NCI-H1092 treated with DMSO at 0.1 percent for 48 hours (cell line): Measurements from ENCODE around the gene MMP14.
"Not testable (repeated sequence)": the region's sequence is repeated elsewhere in the genome, so short reads cannot be mapped to it uniquely, and the experiment has no call there.

Experiments
- DNase-seq: peaks from one replicate; lab custom pipeline; 2025; lab: John Stamatoyannopoulos, UW

Gene MMP14

DNA sequence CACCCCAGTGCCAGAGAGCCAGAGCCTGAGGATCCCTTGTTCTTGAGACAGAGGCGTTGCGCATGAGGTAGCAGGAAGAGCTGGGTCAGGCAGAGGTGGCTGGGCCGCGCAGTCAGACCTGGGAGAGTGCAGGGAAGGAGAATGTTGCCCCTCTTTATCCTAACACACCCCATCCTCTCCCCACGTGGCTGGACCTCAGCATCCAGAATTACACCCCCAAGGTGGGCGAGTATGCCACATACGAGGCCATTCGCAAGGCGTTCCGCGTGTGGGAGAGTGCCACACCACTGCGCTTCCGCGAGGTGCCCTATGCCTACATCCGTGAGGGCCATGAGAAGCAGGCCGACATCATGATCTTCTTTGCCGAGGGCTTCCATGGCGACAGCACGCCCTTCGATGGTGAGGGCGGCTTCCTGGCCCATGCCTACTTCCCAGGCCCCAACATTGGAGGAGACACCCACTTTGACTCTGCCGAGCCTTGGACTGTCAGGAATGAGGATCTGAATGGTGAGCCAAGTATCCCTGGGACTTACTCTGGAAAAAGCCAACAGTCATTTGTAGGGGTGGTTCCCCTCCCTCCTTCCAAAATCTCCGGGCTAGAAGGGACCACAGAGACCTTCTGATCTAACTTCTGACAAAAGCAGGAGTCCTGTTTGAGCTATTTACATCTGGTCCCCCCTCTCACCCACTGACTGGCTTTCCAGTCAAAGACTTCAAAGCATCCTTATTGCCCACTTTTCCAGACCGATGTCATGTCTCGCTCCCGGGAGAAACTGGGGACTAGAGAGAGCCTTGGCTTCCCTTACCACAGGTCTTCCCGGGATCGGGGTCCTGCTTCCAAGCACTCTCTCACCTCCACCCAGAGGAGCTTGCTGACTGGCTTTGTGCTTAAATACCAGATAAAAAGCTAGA lies 6.1 kb downstream of the MMP14 start:
- DNase-seq = no peak

DNA sequence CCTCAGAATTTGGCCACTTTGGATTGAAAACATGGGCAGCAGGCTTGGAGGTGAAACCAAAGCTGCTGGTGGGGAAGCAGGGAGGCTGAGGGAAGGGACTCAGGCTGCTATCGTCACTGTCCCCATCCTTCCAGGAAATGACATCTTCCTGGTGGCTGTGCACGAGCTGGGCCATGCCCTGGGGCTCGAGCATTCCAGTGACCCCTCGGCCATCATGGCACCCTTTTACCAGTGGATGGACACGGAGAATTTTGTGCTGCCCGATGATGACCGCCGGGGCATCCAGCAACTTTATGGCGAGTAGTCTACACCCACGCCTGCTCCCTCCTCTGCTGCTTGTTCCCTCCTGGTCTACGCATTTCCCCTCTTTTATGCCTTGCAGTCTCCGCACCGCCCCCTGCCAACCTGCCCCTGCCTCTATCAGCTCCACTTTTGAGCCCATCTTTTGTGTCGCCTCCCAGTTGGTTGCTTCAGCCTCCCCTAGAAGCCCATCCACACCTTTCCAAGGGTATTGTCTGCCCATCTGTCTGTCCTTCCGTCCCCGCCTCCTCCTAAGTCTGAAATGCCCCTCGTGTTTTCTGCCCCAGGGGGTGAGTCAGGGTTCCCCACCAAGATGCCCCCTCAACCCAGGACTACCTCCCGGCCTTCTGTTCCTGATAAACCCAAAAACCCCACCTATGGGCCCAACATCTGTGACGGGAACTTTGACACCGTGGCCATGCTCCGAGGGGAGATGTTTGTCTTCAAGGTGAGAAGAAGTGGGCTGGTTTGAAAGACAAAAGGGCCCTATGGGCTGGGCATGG lies 6.9 kb downstream of the MMP14 start:
- DNase-seq = no peak

DNA sequence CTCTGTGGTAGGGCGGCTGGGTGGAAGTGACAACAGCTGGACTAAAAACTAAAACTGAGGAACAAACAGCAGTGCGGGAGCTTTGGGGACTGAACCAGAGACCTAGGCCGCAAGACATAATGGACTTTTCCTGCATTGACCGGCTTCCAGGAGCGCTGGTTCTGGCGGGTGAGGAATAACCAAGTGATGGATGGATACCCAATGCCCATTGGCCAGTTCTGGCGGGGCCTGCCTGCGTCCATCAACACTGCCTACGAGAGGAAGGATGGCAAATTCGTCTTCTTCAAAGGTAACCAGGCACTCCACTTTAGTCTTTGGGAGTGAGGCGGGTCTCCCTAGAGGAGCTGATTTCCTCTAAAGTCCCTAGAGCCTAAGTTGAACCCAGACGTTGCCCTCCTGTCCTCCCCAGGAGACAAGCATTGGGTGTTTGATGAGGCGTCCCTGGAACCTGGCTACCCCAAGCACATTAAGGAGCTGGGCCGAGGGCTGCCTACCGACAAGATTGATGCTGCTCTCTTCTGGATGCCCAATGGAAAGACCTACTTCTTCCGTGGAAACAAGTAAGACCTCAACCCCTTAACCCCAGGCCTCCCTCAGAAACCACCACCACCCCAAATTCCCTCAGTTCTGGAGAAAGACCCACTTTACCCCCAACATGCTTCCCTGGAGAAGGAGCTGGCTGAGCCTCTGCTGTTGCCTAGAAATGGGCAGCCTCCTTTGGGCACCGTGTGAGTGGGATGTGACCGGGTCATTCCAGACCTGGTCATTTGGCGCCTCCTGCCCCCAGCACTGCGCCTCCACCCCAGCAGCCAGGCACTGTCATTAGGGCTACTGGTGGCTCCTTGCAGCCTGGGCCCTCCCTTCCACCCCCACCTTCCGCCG lies 8.1 kb downstream of the MMP14 start:
- DNase-seq = no peak

DNA sequence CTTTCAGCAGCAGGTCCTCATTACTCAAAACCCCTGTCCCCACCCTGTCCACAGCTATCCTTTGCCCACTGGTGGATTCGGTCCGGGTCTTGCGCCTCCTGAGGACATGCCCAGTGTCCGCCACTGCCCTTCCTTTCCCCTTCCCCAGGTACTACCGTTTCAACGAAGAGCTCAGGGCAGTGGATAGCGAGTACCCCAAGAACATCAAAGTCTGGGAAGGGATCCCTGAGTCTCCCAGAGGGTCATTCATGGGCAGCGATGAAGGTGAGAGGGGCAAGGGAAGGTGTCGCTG lies 8.7 kb downstream of the MMP14 start:
- no peak for DNase-seq

DNA sequence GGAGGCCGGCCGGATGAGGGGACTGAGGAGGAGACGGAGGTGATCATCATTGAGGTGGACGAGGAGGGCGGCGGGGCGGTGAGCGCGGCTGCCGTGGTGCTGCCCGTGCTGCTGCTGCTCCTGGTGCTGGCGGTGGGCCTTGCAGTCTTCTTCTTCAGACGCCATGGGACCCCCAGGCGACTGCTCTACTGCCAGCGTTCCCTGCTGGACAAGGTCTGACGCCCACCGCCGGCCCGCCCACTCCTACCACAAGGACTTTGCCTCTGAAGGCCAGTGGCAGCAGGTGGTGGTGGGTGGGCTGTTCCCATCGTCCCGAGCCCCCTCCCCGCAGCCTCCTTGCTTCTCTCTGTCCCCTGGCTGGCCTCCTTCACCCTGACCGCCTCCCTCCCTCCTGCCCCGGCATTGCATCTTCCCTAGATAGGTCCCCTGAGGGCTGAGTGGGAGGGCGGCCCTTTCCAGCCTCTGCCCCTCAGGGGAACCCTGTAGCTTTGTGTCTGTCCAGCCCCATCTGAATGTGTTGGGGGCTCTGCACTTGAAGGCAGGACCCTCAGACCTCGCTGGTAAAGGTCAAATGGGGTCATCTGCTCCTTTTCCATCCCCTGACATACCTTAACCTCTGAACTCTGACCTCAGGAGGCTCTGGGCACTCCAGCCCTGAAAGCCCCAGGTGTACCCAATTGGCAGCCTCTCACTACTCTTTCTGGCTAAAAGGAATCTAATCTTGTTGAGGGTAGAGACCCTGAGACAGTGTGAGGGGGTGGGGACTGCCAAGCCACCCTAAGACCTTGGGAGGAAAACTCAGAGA lies 9.6 kb downstream of the MMP14 start:
- no peak for DNase-seq

DNA sequence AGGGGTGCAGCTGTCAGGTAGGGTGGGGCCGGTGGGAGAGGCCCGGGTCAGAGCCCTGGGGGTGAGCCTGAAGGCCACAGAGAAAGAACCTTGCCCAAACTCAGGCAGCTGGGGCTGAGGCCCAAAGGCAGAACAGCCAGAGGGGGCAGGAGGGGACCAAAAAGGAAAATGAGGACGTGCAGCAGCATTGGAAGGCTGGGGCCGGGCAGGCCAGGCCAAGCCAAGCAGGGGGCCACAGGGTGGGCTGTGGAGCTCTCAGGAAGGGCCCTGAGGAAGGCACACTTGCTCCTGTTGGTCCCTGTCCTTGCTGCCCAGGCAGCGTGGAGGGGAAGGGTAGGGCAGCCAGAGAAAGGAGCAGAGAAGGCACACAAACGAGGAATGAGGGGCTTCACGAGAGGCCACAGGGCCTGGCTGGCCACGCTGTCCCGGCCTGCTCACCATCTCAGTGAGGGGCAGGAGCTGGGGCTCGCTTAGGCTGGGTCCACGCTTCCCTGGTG lies 10.5 kb downstream of the MMP14 start:
- no peak for DNase-seq

DNA sequence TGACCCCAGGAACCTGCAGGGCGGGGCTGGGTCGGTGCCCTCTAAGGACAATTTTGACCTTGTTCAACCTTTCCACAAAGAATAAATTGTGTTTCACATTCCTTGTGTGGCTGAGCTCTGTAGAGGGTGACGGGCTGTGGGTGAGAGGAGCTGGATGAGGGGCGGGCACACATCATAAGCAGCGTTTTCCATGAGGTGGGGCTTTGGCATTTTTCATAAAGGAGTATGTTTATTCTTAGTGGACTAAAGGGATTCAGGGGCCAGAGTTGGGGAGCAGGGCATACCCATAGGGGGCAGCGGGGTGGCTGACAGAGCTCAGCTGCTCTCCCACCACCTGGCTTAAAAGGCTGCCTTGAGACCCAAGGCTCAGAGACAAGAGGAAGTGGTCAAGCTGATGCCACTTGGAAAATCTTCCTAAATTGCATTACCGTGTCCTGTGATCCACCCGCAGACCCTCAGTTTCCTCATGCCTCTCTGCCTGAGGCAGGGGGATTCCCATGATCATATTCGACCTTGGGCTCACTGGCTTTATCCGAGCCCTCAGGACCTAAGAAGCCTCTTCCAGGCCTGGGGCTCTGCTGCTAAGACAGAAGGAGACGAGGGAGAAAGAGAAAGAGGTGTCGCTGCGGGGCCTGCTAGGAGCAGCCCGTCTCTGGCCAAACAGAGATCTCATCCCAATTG lies 11.4 kb downstream of the MMP14 start:
- no peak for DNase-seq

DNA sequence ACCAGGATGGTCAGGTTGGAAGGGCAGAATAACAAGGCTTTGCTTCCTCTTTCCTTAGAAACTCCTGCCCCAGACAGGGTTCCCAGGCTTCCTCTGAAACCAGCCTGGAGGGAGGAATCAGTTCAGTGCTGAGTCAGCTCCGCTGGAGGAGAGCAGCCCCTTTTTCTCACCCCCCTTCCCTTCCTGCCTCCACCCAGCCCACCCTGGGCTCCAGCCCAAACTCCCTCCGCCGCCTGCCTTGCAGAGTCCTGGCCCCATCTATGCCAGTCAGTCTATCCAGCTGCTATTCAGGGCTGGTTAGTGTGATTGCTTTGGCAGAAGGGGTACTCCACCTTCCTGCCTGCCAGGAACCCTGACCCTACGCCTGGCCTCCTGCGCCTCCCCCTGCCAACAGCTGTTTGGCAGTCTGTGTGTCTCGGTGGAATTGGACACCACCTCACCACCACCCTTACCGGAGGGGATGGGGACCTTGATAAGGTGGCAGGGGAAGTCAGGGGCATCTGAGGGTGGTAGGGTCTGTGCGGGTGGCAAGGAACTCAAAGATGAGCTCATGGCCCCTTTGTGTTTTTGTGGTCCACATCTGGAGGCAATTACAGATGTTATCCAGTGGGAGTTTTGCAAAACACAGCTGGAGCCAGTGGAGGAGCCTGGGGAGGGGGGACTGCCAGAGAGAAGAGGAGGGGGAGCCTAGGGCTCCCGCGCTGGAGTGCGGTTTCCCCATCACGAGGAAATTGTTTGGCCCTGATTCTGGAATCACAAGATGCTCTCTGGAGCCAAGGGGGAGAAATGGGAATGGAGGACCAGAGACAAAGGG lies 12.2 kb downstream of the MMP14 start:
- peak; percentile 44 for DNase-seq

DNA sequence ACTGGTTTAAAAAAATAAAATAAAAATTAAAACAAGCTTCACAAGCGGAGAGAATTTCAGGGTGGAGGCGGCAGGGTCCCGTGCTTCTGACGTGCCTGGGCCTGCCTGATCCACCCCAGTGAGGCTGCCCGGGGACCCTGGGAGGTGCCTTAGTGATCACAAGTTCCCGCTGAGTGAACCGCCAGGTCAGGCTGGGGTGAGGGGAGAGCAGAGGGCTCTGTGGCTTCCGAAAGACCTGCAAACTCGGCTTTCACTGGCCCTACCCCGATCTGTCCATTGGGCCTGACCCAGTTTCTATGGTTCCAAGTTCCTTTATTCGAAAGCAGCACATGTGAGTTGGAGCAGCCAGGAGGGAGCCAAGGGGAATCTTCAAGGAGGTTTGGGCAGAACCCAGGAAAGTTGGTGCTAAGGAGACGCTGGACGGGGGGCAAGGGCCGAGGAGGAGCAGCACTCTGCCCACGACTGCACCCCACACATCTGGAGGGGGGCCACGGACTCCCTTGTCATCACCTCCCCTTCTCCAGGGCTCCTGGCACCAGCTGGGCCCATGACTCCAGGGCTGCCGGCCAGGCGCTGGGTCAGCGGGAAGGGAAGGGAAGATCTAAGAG lies 12.9 kb downstream of the MMP14 start:
- no peak for DNase-seq

DNA sequence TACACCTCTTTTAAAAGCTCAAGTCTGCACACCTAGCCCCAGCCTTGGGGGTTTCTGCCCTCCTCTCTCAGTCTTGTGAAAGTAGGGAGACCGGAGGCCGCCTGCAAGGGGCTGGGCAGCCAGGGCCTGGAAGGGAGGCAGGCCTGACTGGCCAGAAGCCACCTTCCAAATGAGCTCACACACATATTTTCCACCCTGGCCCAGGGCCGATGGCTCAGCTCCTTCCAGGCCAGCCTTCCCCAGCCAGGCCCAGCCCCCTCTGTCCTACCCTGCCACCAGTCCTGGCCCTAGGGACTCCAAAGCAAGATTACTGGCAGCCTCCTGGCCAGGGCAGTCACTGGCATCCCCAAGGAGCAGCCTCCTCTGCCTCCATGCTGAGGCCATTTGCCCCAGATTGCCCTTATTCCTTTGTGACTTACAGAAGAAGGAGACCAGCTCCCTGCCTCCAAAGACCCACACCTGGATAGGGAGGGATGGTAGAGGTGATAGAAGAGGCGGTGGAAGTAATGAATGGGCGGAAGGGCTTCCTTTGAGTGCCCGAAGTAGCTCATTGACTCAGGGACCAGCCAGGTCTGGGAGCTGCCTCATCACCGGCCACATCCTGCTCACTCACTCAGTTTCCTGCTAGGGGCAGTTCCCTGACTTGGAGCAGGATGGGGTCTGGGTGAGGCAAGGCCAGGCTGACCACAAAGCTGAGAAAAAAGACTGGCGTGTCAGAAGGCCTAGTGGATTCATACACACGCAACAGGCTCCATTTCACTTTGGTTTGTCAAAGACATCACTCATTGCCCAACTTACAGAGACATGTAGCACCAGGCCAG lies 14.8 kb downstream of the MMP14 start:
- no peak for DNase-seq

DNA sequence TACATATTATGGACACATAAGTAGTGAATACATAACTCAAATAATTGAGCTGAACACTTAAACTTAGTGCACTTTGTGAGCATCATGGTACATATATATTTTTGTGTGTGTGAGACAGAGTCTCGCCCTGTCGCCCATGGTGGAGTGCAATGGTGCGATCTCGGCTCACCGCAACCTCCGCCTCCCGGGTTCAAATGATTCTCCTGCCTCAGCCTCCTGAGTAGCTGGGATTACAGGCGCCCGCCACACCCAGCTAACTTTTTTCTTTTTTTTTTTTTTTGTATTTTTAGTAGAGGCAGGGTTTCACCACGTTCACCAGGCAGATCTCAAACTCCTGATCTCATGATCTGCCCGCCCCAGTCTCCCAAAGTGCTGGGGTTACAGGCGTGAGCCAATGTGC lies 15.8 kb downstream of the MMP14 start:
- not testable (repeated sequence) for DNase-seq

DNA sequence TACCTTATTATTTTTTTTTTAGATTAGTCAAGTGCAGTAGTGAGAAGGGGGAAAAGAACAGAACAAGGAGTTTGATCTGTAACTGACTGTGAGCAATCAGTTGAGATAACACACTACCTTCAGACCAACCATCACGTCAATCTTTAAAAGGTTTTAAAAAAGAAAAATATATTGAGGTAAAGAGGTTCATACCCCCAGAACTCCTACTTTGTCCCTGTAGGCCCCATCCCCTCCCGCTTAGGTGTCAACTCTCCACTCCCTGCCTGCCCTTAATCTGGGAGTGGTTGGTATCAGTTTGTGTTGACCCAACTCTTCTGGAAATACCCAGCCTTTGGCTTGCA lies 16.2 kb downstream of the MMP14 start:
- DNase-seq = no peak

DNA sequence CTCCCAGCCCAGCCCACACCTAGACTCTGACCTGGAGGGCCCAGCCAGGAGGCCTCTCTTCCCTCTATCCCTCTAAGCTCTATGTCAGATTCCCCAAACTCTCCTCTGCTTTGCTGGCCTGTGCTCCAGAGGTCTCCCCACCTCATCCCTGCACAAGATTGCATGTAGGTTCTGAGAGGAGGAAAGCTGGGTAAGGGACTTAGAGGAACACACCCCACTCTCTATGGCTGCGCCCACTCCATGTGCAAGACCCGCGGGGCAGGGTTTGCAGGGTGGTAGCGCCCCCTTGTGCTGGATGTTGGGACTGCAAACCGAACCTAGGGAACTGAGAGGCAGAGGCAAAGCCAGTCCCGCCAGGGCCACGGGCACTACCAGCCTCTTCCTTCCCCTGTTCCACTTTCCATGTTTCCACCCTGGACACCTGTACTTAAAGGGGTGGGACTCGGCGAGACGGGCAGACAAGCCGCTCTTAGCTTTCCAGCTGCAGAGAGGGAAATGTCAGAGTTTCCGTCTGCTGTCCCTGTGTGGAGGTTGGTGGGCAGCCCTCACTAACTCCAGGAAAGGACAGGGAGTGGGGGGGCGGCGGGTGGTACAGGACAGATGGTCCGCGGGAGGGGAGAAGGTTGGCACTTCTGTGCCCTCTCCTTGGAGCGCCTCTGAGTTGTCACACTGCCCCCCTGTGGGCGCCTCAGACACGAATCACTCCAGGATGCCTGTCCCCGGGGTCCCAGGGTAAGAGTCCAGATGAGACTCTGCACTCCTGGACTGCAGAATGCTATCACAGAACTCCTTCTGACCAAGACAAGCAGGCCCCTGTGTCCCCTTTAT lies 16.8 kb downstream of the MMP14 start:
- DNase-seq = peak; percentile 73

DNA sequence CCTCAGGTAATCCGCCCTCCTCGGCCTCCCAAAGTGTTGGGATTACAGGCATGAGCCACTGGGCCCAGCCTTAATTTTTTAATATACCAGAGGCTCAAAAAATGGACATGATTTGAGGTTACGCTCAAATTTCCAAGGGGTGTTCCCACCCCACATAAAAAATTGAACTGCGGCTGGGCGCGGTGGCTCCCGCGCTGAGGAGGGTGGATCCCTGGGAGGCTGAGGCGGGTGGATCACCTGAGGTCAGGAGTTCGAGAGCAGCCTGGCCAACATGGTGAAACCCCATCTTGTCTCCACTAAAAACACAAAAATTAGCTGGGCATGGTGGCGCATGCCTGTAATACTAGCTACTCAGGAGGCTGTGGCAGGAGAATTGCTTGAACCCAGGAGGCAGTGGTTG lies 17.9 kb downstream of the MMP14 start:
- not testable (repeated sequence) for DNase-seq

DNA sequence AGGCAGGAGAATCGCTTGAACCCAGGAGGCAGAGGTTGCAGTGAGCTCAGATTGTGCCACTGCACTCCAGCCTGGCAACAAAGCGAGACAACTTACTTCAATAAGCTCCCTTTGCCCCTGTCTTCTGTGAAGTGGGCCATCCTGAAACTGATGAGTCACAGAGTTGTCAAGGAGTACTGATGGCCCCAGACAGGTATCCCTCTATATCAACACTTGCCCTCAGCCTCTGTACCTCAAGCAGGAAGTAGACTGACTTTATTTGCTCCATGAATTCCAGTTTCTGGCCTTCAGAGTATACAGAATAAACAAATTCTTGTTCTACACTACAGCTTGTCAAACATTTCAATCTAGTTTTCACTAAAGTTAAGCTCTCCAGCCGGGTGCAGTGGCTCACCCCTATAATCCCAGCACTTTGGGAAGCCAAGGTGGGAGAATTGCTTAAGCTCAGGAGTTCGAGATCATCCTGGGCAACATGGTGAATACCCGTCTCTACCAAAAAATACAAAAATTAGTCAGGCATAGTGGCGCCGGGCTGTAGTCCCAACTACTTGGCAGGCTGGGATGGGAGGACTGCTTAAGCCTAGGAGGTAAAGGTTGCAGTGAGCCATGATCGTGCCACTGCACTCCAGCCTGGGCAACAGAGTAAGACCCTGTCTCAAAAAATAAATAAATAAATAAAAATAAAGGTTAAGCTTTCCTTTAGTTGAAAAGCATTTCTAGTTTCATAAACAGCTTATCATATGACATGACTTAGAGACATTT lies 18.8 kb downstream of the MMP14 start:
- DNase-seq = no peak

DNA sequence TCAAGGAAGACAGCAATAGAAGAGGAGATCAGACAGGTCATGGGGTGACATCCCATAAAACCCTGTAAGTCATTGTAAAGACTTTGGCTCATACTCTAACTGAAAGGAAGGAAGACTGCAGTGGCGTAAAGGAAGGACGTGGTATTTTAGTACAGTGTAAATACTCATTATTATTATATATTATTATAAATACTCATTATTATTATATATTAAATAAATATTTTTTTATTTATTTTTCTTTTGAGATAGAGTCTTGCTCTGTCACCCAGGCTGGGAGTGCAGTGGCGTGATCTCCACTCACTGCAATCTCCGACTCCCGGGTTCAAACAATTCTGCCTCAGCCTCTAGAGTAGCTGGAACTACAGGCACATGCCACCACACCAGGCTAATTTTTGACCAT lies 20.0 kb downstream of the MMP14 start:
- DNase-seq = no peak

DNA sequence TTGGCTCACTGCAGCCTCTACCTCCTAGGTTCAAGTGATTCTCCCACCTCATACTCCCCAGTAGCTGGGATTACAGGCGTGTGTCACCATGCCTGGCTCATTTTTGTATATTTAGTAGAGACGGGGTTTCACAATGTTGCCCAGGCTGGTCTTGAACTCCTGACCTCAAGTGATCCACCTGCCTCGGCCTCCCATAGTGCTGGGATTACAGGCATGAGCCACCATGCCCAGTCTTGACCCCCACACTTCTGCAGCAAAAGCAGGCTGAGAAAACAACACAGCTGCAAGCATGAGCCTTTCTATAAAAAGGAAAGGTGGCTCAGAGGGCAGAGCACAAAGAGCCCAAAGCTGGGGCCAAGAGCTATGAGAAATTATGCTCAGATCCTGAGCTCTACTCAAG lies 24.0 kb downstream of the MMP14 start:
- DNase-seq = not testable (repeated sequence)
